T-helper 22 cell (primary cell): ENCODE measurements around the gene ACACB.

Source experiments
- DNase-seq: peaks from one replicate; pipeline ENCODE4 v3.0.0-alpha.2; 2020; ENCODE audit warnings: low read depth

ACACB gene

DNA sequence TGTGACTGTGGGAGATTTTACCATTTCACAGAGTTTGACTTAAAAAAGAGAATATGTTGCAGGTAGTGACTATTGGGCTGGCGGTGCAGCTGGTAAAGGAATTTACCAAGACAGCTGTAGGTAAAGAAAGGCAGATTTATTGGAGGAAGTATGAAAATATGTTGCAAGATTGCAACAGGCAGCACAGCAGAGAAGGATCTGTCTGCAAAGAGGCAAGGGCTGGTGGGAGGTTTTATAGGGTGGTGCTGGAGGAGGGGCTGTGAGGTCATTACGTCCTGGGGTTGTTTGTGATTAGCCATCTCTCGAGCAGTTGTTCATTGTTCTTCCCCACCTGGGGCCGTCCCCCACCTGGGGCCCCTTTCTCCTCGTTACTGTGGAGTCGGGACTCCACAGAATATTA, 62.1 kb downstream of the ACACB start:
- no peak for DNase-seq

DNA sequence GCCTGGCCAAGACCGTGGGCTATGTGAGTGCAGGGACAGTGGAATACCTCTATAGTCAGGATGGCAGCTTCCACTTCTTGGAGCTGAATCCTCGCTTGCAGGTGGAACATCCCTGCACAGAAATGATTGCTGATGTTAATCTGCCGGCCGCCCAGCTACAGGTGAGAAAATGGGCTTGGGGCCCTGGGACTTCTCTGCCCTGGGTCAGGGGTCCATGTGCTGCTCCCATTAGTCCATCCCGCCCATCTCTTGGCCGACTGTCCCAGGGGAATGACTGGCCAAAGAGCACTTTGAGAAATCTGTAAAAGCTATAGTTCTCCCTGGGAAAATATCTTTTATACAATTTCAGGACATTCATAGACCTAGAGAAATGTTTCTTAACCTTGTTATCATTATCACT, 63.5 kb downstream of the ACACB start:
- DNase-seq = no peak

DNA sequence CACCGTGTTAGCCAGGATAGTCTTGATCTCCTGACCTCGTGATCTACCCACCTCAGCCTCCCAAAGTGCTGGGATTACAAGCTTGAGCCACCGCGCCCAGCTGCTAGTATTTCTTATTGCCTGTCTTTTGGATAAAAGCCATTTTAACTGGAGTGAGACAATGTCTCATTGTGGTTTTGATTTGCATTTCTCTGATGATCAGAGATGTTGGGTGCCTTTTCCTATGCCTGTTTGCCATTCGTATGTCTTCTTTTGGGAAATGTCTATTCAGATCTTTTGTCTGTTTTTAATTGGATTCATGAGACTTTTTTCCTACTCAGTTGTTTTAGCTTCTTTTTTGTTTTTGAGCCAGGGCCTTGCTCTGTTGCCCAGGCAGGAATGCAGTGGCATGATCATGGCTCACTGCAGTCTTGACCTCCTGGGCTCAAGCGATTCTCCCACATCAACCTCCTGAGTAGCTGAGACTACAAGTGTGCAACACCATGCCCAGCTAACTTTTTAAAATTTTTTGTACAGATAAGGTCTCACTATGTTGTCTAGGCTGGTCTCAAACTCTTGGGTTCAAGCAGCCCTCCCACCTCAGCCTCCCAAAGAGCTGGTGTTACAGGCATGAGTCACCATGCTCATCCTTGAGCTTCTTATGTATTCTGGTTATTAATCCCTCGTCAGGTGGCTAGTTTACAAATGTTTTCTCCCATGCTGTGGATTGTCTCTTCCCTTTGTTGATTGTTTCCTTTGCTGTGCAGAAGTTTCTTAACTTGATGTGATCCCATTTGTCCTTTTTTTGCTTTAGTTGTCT, 65.9 kb downstream of the ACACB start:
- no peak for DNase-seq

DNA sequence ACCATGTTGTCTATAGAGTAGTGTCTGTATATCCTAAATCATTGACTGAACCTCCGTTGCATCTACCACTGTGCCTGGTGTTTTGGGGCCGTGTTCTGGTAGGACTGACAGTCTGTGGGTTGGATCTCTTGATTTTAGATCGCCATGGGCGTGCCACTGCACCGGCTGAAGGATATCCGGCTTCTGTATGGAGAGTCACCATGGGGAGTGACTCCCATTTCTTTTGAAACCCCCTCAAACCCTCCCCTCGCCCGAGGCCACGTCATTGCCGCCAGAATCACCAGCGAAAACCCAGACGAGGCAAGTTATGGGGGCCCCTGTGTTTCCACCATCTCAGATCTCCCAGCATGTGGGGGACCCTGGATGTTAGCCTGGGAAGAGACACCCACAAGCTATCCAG, 69.1 kb downstream of the ACACB start:
- DNase-seq = no peak

DNA sequence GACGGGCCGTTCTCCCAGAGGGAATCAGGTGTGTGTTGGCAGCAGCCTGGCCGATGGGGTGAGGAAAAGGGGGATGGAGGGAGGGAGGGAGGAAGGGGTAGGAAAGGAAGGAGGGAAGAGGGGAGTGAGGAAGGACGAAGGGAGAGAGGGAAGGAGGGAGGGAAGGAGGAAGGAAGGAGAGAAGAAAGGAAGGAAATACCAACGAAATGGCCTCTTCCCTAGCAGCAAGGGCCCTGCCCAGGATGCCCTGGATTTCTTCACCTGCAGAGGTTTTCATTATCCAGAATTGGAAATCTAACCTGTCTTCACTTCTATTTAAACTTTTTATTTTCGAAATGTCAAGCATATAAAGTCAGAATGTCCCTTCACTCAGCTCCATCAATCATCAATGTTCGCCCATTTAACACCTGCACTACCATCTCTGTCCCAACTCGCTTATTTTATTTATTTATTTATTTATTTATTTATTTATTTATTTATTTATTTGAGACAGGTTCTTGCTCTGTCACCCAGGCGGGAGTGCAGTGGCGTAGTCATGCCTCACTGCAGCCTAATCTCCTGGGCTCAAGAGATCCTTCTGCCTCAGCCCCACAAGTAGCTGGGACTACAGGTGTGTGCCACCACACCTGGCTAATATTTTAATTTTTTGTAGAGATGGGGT, 70.7 kb downstream of the ACACB start:
- DNase-seq = no peak

DNA sequence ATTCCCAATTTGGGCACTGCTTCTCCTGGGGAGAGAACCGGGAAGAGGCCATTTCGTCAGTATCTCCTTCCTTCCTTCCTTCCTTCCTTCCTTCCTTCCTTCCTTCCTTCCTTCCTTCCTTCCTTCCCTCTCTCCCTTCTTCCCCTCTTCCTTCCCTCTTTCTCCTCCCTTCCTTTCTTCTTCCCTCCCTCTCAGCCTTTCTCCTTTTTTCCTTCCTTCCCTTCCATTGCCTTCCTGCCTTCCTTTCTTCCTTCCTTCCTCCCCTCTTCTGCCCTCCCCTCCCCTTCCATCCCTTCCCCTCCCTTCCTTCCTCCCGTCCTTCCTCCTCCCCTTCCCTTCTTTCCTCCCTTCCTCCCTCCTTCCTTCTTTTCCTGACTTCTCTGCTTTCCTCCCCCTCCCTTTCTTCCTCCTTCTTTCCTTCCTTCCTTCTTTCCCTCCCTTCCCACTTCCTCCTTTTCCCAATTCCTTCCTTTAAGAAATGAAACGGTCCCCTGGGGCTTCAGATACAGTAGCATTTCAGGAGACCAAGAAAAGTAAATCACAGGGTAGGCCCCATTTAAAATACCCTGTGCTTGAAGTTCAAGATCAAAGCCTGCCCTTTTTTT, 71.8 kb downstream of the ACACB start:
- DNase-seq = no peak

DNA sequence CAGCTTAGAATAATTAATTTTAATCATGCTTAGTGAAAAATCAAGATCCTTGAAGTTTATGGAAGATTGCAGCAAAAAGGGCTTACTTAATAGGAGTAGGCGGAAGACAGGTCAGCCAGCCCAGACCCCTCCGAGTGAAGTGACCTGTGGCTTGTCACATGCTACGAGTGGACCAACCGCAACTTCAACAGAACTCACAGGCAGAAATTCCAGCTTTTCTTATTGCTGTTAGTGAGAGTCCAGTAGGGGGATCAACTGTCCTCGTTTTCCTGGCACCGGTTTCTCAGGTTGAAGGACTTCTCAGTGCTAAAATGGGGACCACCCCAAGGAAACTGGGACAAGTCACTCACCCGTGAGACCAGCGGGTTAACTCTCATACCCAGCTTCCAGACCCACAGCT, 72.9 kb downstream of the ACACB start:
- no peak for DNase-seq

DNA sequence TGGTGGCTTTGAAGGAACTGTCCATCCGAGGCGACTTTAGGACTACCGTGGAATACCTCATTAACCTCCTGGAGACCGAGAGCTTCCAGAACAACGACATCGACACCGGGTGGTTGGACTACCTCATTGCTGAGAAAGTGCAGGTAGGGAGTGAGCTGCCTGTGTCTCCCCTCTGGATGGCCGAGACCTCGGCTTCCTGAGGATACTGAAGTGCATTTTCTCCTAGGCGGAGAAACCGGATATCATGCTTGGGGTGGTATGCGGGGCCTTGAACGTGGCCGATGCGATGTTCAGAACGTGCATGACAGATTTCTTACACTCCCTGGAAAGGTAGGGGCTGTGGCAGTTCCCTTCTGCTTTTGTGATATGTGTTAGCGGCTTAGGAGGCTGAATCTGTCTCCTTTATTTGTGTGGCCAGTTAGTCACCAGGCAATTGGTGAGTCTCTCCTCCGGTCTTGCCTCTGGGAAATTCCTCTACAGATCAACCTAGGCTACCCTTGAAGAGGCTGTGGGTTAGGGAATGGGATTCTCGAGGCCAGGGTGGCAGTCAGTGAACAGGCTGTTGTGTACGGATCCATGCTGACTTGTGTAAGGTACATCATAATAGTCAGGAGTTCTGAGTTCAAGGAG, 75.3 kb downstream of the ACACB start:
- DNase-seq = no peak

DNA sequence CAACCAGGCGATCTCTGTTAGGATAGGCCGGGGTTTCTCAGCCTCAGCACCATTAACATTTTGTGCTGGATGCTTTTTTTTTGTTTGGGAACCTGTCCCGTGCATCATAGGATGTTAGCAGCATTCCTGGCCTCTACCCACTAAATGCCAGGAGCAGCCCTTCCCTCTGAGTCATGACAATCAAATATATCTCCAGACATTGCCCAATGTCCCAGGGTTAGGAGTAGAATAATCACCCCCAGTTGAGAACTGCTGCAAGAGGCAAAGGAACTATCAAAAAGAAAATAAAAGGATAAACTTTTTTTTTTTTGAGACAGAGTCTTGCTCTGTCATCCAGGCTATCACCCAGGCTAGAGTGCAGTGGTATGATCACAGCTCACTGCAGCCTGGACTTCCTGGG, 76.0 kb downstream of the ACACB start:
- no peak for DNase-seq

DNA sequence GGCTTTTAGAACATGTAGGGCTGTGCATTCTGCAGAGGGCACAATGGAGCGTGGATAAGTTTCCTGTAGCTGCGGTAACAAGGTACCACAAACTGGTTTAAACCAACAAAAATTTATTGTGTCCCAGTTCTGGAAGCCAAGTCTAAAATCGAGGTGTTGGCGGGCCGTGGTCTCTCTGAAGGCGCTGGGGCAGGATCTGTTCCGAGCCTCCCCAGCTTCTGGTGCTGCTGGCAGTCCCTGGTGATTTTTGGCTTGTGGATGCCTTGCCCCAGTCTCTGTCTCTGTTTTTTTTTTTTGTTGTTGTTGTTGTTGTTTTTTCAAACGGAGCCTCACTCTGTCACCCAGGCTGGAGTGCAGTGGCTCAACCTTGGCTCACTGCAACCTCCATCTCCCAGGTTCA, 77.5 kb downstream of the ACACB start:
- no peak for DNase-seq

DNA sequence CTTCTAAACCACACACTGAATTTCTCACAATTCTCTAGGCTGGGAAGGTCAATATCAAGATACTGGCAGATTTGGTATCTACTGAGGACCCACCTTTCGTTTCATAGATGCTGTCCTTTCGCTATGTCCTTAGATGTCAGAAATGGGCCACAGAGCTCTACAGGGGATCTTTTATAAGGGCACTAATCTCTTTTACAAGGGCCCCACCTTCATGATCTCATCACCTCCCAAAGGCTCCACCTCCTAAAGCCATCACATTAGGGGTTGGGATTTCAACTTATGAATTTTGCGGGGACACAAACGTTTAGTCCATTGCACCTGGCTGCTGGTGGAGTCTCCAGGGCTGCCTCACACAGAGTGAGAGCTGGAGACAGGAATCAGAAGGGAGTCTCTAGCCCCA, 79.9 kb downstream of the ACACB start:
- no peak for DNase-seq

DNA sequence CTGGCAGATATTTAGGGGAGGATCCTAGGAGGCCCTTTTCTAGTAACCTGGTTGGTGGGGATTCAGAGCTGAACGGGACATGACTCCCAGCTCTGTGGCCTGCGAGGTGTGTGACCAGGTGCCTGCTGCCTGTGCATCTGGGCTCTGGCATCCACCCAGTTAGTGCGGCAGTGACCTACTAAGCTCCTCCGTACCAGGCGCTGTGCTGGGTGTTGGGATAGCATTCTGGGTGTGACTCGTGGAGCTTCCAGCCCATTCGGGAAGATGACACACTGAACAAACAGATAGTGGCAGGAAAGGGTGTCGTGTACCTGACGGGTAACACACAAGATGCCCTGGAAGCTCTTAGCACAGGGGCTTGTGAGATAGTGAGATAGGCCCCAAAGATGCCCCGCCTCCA, 80.9 kb downstream of the ACACB start:
- DNase-seq = no peak

DNA sequence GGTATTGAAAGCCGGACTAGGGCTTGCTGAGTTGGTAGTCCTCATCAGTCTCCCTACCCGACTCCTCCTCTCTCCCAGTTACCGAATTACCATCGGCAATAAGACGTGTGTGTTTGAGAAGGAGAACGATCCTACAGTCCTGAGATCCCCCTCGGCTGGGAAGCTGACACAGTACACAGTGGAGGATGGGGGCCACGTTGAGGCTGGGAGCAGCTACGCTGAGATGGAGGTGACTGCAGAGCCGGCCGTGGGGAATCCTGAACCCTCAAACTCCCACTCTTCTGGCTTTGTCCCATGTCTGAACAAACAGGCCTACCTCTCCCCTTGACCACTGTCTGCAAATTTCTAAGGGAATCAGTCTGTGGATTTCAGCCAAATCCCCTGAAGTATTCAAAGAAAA, 82.9 kb downstream of the ACACB start:
- no peak for DNase-seq

DNA sequence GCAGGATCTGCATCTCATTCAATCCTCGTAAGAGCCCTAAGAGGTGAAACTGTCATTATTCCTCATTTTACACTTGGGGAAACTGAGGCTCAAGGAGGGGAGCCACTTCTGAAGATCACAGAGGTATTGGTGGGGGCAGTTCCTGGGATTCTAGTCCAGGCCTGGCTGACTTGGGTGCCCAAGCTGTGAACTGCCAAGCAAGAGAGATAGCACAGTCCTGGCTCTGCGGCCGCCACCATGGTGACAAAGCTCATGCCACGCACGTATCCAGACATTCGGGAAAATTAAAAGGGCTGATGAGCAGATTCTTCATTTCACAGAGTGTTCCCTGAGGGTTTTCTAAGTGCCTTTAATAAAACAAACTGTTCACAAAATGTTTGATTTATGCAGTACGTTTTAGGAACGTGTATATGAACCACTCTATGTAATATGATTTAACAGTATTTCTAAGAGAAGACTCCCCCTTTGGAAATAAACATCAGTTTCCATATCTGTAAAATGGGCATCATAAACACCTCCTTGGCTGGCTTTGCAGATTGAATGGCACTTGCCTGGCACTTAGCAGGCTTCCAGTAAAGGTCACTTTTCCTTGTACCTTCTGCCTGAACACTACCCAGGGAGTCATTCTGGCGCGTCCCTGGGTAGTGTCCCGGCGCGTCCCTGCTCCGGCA, 84.6 kb downstream of the ACACB start:
- no peak for DNase-seq

DNA sequence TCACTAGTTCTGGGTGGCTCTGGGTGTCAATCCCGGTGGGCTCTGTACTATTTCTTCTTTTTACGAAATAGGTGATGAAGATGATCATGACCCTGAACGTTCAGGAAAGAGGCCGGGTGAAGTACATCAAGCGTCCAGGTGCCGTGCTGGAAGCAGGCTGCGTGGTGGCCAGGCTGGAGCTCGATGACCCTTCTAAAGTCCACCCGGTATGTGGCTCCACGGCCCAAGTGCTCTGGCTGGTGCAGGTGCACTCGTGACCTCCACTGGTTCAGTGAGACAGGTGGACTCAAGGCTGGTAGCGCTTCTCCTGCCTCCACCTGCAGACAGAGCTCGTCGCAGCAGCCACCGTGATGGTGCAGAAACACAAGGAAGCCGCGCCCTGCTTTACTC, 85.1 kb downstream of the ACACB start:
- DNase-seq = no peak

DNA sequence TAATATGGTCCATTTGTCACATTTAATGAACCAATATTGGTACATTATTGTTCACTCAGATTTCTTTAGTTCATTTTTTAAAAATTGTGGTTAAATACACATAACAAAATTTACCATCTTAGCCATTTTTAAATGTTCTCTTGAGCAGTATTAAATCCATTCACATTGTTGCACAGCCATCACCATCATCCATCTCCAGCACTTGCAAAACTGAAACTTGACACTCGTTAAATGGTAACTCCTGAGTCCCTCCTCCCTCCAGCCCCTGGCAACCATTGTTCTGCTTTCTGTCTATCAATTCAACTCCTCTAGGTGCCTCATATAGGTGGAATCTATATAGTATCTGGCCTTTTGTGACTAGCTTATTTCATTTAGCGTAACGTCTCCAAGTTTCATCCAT, 86.4 kb downstream of the ACACB start:
- no peak for DNase-seq

DNA sequence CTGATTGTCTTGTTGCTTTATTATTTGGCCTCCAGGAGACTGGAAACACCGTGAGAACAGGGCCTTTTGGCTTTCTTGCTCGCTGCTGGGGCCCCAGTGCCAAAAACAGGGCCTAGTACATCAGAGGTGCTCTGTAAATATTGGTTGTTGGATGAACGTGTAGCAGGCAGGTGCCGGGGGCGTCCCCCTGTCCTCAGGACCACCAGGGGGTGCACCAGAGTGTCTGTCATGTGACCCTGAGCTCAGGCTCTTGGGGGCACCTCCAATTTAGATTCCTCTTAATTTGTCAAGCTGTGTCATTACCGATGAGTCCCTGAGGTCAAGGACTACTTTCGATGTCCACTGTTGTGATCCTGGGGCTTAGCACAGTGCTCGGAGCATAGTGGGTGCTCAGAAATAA, 87.1 kb downstream of the ACACB start:
- DNase-seq = no peak

DNA sequence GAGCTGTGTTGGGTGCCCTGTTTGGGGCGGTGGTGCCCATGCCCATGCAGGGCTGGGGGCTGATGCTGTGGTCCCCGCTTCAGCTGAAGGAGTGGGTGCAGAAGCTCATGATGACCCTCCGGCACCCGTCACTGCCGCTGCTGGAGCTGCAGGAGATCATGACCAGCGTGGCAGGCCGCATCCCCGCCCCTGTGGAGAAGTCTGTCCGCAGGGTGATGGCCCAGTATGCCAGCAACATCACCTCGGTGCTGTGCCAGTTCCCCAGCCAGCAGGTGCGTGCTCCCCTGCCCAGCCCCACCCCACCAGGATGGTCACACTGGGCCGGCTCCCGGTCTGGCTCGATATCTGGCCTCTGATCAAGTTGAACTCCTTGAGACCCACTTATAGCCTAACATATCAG, 92.7 kb downstream of the ACACB start:
- no peak for DNase-seq

DNA sequence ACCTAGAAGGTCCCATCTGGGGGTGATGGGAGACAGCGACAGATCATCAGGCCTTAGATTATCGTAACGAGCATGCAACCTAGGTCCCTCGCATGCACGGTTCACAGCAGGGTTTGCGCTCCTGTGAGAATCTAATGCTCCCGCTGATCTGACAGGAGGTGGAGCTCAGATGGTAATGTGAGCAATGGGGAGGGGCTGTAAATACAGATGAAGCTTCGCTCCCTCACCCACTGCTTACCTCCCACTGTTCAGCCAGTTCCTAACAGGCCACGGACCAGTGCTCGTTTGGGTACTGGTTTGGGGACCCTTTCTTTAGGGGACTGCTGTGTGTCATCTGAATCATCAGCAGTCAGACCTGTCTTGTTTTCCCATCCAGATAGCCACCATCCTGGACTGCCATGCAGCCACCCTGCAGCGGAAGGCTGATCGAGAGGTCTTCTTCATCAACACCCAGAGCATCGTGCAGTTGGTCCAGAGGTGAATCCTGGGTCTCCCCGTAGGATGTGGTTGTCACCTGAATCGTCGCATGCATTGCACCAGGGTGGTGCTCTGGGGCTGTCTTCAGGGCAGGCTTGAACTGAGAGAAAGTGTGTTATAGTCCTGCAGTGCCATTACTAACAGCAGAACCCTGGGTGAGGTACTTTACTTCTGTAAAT, 96.2 kb downstream of the ACACB start:
- no peak for DNase-seq

DNA sequence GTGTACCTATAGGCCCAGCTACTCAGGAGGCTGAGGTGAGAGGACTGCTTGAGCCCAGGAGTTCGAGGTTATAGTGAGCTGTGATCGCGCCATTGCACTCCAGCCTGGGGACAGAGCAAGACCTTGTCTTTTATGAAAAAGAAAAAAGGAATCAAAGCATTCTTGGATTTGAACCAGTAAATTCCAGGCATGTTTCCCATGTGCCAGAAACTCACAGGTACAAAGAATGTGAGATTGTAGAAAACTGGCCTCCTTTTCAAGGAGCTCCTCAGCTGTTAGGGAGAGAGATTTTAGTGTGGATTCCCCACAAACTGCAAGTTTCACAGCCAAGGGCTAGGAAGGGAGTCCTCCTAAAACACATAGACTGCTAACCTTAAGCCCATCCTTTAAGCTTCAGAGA, 97.7 kb downstream of the ACACB start:
- no peak for DNase-seq

DNA sequence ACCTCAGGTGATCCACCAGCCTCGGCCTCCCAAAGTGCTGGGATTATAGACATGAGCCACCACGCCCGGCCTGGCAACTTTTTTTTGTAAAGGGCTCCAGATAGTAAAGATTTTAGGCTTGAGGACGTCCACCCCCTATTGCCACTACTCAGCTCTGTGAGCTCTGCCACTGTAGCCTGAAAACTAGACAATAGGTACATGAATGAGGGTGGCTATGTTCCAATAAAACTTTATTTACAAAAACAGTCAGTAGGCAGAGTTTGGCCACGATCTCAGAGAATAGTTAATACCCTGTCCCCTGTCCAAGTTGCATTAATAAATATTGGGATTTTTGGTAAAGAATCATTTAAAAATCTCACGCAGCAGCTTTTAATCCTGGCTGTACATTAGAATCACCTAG, 102.6 kb downstream of the ACACB start:
- no peak for DNase-seq

DNA sequence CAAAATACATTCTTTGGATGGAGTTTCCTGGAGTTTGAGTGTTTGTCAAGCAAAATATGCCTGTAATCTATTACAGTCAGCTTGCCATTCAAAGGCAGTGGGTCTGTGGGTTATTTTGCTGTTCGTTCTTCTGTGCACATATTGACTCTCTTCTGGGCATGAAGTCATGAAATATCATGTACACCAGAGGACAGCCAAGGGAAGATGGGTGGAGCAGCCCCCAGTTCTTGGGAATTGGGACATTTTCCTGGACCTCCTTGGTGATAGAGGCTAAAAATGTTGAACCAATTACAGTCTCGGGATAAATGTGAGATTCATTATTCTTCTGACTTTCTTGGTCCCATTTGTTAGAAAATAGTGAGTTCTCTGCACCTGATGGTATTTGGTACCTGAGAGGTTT, 103.6 kb downstream of the ACACB start:
- no peak for DNase-seq
